Skeletal muscle cell (primary cell): ENCODE measurements around the gene PREX1.
"Not testable (repeated sequence)": the region's sequence is repeated elsewhere in the genome, so short reads cannot be mapped to it uniquely, and the experiment has no call there.

Experiments used
- DNase-seq: peaks from one replicate; pipeline ENCODE4 v3.0.0-alpha.2; 2010; ENCODE audit warnings: low read depth
- H3K4me3 ChIP-seq: 2 replicates; pipeline ENCODE4 v1.5.1; 2011; ENCODE audit warnings: low read depth, mild to moderate bottlenecking, control low read depth, low read length, moderate library complexity

PREX1 gene

DNA sequence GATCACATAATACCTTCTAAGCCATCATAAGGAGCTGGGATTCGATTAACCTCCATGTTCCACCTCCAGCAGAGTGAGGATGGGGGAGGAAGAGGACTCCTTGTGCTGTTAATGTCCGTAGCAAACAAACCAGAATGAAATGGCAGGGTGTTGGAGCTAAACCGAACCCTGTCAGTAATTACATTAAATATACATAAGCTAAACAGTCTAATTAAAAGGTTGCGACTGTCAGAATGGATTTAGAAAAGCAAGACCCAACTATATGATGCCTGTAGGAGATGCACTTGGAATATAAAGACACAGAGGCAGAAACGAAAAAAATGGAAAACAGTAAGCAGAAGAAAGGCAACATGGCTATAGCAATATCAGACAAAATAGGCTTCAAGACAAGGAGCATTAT, 13.2 kb downstream of the PREX1 start:
- no peak for DNase-seq
- H3K4me3 ChIP-seq: no peak overlapping the region

DNA sequence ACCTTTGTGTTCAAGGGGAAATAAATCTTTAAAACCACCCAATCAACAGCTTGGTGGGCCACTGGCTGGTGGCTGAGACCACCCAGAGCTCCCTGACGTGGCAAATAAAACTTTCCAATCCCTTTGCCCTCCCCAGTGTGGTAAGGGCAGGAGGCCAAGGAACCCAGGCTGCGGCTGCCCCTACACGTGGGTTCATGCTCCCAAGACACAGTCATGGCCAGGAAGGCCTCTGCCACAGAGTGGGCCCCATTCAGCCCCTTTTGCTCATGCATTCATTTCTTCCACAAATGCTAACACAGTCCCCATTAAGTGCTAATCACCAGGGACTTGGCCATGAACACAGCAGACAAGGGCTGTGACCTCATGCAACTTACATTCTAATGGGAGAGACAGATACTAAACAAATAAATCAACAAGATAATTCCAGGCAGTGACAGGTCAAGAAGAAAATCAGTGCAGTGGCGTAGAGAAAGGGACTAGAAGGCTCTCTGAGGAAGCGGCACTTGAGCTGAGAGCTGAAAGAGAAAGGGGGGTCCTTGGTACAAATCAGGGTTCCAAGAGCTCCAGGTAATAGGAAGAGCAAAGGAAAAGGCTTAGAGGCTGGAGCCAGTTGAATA, 13.8 kb downstream of the PREX1 start:
- H3K4me3 ChIP-seq: no peak overlapping the region
- DNase-seq: no peak

DNA sequence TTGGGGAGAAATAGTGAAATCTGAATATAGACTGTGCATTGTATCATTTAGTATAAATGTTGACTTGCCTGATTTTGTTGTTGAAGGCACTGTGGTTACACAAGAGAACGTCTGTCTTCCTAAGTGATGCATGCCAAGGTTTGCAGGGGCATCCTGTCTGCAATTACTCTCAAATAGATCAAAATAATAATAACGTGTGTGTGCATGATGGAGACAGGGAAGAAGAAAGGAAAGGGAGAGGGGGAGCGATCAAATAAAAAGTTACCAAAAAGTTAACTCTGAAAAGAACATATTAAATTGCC, 14.4 kb downstream of the PREX1 start:
- H3K4me3 ChIP-seq: no peak overlapping the region
- DNase-seq: no peak

DNA sequence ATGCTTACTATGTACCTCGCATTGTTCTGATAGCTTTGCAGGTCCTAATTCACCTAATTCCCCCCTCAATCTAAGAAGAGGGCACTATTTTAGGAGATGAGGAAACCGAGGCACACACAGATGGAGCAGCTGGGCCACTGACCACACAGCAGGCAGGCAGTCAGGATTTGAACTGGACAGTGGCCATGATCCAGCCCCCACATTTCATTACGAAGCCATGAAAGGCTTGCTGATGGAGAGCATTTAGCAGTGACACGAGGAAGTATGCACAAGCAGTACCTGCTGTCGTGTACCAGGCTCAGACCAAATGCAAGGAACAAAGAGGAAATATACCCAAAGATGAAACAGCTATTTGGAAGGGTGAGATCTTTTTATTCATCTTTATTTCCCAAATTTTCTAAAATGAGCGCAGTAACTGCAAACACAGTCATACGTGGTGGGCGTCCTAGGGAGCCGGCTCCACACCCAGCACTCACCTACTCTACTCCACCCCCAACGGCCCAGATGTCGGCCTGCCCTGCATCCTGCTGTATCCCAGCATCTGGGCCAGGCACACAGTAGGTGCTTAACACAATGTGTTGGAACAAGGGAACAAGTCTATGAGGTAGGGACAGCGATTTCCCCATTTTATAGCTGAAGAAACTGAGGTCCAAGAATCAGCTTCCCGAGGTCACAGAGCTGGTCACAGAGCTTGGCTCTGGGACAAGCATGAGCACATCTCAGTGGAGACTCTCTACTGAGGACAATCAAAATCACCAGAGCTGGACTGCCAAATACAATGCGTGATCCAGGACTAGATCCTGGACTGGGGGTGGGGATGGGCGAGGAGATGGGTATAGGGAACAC, 15.0 kb downstream of the PREX1 start:
- DNase-seq: no peak
- no peak overlapping the region for H3K4me3 ChIP-seq

DNA sequence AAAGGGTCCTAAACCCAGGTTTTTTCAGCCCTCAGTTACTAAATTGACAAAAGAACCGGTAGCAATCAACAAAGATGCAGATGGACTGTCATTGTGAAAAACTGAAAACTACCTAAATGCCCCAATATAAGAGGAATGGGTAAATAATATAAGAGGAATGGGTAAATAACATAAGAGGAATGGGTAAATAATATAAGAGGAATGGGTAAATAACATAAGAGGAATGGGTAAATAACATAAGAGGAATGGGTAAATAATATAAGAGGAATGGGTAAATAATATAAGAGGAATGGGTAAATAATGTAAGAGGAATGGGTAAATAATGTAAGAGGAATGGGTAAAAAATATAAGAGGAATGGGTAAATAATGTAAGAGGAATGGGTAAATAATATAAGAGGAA, 15.7 kb downstream of the PREX1 start:
- H3K4me3 ChIP-seq, DNase-seq: not testable (repeated sequence)

DNA sequence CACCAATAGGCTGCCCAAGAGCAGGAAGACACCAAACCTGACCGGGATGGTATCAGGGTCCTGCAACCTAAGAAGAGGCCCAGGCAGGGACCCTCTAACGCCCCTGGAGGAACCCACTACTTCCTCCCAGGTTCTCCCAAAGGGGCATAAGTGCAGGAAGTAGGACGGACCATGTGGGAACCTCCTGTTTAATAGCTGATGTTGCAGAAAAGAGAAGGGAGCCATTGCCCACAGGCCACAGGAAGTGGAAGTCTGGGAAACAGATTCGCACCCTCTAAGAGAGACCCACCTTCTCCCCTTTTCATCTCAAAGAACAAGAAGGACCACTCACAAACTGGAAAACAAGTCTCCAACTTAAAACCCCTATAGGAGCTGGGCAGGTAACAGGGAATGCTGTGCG, 18.1 kb downstream of the PREX1 start:
- DNase-seq: no peak
- H3K4me3 ChIP-seq: no peak overlapping the region

DNA sequence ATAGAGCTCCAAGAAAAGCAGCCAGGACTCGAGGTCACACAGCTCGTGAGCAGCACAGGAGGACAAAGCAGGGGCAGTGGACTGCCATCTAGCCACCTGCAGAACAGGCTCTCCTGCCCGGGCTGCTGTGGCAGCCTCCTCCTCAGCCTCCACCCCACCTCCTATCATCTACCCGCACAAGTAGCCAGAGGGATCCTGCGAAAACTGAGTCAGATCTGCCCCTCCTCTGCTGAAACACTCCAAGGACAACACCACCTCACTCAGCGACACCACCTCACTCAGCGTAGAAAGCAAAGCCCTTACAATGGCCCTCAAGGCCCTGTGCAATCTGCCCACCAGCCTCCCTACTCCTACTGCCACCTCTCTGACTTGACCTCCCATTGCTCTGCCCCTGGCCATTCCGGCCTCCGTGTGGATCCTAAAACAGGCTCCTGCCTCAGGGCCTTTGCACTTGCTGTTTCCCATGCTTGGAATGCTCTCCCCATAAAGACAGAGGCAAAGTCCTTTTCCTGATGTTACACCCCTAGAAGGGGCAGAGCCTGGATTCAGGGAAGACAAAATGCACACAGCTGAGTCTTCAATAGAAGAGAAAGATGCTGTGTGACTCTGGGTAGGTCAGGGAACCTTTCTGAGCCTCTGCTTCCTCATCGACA, 19.3 kb downstream of the PREX1 start:
- H3K4me3 ChIP-seq: no peak overlapping the region
- DNase-seq: no peak

DNA sequence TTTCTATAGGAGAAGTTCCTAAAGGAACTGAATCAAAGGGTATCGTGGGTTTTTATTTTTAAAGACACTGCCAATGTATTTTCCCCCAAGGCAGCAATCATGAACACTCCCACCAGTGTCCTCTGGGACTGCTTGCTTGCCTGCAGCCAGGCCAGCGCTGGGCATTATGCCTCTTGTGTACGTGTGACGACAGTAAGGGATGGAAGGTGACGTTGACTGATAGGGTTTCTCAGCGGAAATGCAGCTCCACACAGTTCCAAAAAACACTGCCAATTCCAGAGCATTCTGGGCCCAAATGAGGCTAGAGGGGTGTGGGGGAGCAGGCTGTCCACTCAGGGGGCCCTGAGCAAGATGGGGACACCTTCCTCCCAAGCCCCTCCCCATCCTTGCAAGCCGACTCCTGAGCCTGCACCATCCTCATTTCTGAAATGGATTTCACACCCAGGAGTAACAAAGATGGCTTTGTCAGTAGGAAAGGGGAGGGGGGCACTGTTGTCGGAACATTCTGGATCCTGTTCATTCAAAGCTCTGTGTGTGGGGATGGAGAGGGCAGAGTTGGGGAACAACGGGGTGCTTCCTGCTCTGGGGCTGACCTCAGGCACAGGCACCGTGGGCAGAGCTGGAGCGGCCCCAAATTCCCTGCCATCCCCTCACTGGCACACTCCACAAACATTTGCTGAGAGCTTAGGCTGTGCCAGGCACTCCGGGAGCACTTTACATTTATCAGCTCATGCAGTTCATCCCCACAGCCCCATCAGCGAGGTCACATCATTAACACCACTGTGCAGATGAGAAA, 20.0 kb downstream of the PREX1 start:
- no peak overlapping the region for H3K4me3 ChIP-seq
- no peak for DNase-seq

DNA sequence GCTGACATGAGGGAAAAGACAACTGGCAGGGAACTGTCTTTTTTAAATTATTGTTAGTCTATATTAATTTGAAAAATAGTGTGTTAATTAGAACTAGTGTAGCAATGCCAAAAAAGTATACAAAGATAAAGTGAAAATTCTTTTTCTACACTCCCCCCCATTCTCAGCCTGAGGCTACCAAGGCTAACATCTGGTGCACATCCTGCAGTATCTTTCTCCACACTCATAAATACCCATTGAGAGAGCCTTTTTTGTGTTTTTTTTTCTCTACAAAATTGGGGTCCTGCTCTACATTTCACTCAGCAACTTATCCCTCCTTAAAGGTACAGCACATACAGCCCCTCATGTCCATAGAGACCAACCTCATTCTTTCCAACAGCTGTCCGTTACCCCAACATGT, 20.7 kb downstream of the PREX1 start:
- no peak overlapping the region for H3K4me3 ChIP-seq
- no peak for DNase-seq

DNA sequence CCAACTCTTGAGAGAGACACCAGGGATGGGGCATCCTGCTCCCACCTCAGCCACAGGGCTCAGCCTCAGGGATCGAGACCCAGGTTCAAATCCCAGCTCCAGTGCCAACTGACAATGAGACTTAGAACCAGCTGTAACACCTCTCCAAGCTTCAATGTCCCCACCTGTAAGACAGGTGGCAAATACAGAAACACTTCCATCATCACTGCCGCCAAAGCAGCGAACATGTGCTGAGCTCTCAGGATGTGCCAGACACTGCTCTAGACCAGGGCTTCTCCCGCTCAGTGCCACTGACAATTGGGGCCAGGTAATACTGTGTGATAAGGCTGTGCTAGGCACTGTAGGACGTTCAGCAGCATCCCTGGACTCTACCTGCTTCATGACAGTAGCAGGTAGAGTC, 22.1 kb downstream of the PREX1 start:
- H3K4me3 ChIP-seq: no peak overlapping the region
- DNase-seq: no peak

DNA sequence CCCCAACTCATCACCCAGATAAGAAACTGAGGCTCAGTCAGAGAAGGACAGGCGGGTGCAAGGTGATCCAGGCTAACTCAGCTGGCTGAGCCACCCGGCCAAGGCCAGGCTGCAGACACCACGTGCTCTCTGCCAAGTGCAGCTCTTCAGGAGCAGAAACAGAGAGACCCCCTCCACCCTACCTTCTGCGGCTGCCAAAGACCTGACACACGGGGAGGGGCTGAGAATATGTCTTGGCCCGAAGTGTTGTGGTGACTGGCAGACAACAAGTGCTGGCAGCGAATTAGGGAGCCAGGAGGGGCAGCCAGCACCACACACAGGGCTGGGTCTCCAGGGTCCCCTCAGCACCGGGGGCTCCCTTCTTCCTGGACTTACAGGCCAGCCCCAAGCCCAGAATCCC, 22.5 kb downstream of the PREX1 start:
- DNase-seq: no peak

DNA sequence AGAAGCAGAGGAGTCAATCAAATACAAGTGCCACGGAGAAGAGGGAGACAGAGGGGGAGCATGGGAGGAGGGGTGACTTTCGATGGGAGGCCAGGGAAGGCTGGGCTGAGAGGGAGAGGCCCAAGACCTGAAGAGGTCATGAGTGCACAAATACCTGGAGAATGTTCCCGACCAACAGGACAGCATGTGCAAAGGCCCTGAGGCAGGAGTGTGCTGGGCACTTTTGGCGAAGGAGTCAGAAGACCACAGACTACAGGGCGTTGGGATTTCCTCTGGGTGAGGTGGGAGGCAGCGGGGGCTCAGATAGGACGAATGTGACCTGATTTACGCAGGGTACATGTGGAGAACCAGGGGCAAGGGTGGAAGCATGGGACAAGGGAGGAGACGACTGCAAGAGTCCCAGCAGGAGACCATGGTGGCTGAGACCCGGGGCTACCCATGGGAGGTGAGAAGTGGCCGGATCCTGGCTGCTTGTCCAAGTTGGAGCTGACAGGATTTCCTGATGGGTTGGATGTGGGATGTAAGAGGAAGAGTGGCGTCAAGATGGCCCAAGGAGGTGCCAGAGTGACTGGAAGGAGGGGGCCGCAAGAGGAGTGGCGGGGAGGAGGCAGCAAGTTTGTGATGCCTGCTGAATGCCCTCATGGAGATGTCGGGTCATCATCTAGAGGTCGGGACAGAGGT, 23.4 kb downstream of the PREX1 start:
- H3K4me3 ChIP-seq: no peak overlapping the region
- DNase-seq: no peak

More for the DNA sequence above, 22.5 kb downstream of the PREX1 start:
- no peak overlapping the region for H3K4me3 ChIP-seq

DNA sequence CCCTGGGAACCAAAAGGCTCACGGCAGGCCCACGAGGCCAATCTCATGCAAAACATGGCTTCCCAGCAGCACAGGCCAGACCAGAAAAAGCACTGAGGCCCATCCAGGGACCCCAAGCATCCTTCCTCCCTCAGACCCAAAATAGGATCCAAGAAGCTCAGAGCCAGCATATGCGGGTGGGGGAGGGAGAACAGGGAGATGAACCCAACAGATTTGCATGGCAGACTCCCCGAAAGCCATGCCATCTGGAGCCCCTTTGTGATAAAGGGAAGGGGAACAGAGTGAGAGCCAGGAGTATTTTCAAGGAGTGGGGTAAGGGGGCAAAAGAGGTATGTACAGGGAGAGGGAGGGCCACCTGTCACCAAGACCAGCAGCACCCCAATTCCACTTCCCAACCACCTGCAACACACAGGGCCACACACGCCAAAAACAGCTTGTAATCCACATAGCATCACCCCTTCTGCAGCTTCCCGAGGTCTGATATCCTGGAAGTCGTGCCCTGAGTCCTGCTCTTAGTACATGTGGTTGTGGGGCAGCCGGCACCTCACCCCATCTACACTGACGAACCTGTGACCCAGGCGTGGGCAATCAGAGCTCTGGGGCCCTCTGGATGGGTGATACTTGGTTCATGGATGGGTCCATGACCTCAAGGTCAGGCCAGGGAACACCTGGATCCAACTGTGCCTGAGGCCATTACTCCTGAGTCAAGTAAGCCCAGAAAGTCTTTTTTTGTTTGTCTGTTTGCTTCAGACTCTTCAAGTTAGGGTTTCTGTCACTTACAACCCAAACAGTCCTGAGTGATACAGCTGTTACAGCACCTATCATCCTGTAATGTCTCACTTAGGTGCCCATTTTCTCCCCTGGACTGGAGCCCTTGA, 24.4 kb downstream of the PREX1 start:
- H3K4me3 ChIP-seq: no peak overlapping the region
- DNase-seq: no peak

DNA sequence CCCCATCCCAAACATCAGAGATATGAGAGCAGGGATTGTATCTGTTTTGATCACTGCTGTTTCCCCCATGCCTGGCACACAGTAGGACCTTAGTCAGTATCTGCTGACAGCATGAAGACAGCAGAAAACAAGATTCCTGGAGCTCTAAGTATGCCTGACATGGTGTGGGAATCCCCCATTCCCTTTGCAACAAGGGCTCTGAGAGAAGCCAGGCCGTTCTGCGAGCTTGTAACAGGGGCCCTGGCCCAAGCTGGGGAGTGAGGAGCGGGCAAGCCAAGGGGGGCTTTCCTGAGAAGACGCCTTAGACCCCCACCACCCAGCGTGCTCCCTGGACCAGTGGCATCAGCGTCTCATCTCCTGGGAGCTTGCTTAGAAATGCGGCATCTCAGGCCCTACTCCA, 25.2 kb downstream of the PREX1 start:
- DNase-seq: no peak
- H3K4me3 ChIP-seq: no peak overlapping the region

DNA sequence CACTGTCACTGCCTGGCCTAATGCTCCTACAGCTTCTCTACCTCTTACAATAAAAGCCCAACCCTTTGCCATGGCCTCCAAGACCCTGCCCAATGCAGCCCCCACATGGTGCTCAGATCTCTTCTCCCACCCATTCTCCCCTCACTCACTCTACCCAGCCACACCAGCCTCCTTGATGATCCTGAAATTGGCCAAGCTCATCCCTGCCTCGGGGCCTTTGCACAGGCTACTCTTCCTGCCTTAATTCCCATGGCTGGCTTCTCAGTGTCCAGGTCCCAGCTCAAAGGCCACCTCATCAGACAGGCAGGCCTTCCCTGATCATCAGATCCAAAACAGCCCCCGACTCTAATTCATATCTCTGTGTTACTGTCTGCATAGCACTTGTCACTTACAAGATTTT, 25.6 kb downstream of the PREX1 start:
- no peak overlapping the region for H3K4me3 ChIP-seq
- no peak for DNase-seq

DNA sequence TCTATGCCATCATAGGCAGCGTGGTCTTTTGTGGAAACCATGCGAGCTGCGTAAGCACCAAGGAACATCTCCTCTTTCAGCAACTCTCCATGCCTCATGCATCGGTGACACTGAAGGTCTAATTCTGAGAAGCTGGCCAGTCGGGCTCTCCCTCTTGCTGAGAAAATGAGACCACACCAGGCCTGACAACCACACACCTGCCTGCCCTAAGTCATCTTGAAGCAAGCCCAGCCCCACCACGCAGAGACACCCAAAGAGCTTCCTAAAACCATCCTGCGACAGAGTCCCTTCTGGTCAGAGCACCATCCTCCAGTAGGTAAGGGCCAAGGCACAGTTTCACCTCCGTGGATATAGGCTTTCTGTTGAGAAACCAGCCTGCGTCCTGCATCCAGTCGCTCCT, 26.6 kb downstream of the PREX1 start:
- H3K4me3 ChIP-seq: no peak overlapping the region
- no peak for DNase-seq

DNA sequence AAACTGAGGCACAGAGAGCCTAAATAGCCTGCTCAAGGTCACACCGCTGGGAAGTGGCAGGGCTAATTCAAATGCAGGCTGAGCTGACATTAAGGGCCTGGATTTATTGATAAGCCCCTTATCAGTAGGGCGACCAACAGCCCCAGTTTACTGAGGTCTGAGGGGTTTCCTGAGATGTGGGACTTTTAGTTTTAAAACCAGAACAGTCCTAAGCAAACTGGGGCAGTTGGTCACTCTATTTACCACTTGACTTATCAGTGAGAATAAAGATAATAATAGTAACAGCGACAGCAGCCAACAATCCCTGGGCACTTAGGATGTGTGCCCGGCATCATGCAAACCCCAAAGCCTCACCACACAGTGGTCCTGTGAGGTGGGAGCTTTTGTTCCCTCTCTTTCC, 27.6 kb downstream of the PREX1 start:
- H3K4me3 ChIP-seq: no peak overlapping the region
- no peak for DNase-seq

DNA sequence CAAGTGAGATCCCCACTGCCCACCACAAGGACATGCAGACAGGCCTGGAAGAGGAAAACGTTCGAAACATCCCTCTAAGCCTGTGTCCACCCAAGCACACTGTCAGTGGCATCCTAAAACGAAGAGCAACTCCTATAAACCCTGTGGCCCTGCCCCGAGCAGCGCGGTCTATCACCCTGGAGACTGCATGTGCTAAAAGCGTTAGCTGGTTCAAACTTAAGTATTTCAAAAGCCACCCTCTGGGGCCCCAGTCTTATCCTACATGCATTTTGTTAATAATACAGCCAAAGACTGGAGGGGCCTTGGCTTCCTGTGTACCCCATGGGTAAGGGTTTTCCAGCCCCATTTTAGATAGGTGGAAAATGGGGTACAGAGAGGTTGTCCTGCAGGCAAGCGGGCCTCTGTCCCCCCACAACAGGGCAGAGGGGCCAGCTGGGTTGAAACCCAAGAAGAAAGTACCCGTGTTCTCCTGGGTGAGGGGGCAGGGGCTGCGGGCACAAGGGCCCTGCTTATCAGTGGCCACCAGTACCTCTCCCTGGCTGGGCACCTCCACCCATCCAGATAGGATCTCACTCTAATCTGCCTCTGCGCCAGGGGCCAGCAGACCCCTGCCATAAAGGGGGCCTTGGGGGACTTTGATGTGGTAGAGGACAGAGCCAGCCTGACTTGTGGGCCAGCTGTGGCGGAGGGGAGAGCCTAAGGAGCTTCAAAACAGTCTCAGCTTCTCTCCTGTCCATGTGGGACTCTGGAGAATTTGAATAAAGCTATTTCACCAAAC, 28.3 kb downstream of the PREX1 start:
- no peak overlapping the region for H3K4me3 ChIP-seq
- DNase-seq: no peak
